ENCODE data around the gene RNF213.
"Not testable (repeated sequence)": the region's sequence is repeated elsewhere in the genome, so short reads cannot be mapped to it uniquely, and the experiment has no call there.

RNF213 gene

GRCh38 chr17:80292521-80292971, 31.9 kb downstream of the RNF213 start:
- DNase-seq (ENCODE audit: low read depth), result no peak
- H3K4me3 ChIP-seq (ENCODE audit: low read depth, low read length), result no peak overlapping the region
- TF ChIP-seq, protein P1, sequence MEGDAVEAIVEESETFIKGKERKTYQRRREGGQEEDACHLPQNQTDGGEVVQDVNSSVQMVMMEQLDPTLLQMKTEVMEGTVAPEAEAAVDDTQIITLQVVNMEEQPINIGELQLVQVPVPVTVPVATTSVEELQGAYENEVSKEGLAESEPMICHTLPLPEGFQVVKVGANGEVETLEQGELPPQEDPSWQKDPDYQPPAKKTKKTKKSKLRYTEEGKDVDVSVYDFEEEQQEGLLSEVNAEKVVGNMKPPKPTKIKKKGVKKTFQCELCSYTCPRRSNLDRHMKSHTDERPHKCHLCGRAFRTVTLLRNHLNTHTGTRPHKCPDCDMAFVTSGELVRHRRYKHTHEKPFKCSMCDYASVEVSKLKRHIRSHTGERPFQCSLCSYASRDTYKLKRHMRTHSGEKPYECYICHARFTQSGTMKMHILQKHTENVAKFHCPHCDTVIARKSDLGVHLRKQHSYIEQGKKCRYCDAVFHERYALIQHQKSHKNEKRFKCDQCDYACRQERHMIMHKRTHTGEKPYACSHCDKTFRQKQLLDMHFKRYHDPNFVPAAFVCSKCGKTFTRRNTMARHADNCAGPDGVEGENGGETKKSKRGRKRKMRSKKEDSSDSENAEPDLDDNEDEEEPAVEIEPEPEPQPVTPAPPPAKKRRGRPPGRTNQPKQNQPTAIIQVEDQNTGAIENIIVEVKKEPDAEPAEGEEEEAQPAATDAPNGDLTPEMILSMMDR (IDR thresholded peaks at IDR 0.05; ENCODE audit: insufficient read depth, low read depth, low read length, missing control alignments), result no peak

DNA sequence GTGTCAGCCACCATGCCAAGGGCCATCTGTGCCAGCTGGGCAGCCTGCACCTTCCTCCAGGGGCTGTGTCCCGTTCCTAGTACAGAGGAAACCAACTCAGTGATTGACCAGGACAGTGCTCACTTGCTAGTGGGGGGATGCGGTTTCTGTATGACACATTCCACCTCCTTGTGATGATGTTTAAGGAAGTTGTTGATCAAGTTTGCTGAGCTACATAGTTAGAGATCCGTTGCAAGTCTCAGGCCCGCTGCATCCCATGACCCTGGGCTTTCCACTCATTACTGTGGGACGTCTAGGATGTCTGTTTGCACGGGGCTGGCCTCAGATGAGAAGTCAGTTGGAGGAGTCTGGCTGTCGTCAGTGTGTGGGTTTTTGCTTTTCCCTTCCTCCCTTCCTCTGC, 33.6 kb downstream of the RNF213 start:
- no peak for DNase-seq (ENCODE audit: low read depth)
- TF ChIP-seq, protein P1 (IDR thresholded peaks at IDR 0.05; ENCODE audit: insufficient read depth, low read depth, low read length, missing control alignments), result no peak
- no peak overlapping the region for H3K4me3 ChIP-seq (ENCODE audit: low read depth, low read length)

GRCh38 chr17:80294653-80295052, 34.0 kb downstream of the RNF213 start:
- TF ChIP-seq, protein P1 (IDR thresholded peaks at IDR 0.05; ENCODE audit: insufficient read depth, low read depth, low read length, missing control alignments), result no peak
- no peak for DNase-seq (ENCODE audit: low read depth)
- H3K4me3 ChIP-seq (ENCODE audit: low read depth, low read length), result no peak overlapping the region

- TF ChIP-seq, protein P1 (IDR thresholded peaks at IDR 0.05; ENCODE audit: insufficient read depth, low read depth, low read length, missing control alignments), result no peak
- H3K4me3 ChIP-seq (ENCODE audit: low read depth, low read length), result no peak overlapping the region
- DNase-seq (ENCODE audit: low read depth), result no peak
These were observed 34.5 kb downstream of the RNF213 start for GRCh38 chr17:80295146-80295545.

GRCh38 chr17:80295559-80295958, 34.9 kb downstream of the RNF213 start:
- DNase-seq (ENCODE audit: low read depth), result no peak
- no peak overlapping the region for H3K4me3 ChIP-seq (ENCODE audit: low read depth, low read length)
- TF ChIP-seq, protein P1 (IDR thresholded peaks at IDR 0.05; ENCODE audit: insufficient read depth, low read depth, low read length, missing control alignments), result no peak

DNA sequence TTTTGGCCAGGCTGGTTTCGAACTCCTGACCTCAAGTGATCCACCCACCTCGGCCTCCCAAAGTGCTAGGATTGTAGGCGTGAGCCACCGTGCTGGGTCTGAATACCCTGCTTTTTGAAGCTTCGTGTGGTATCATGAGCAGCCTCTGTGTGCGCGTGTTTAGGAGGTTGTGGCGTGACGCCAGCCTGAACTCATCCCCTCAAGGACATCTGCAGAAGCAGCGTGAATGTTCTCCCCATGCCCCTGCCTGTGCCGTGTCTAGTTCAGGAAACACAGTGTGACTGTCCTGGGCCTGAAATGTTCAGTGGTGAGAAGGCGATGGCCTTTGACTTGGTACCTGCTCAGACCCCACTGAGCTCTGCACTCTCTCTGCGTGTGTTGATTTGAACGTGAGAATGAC, 35.6 kb downstream of the RNF213 start:
- TF ChIP-seq, protein P1 (IDR thresholded peaks at IDR 0.05; ENCODE audit: insufficient read depth, low read depth, low read length, missing control alignments), result no peak
- DNase-seq (ENCODE audit: low read depth), result no peak
- H3K4me3 ChIP-seq (ENCODE audit: low read depth, low read length), result no peak overlapping the region

DNA sequence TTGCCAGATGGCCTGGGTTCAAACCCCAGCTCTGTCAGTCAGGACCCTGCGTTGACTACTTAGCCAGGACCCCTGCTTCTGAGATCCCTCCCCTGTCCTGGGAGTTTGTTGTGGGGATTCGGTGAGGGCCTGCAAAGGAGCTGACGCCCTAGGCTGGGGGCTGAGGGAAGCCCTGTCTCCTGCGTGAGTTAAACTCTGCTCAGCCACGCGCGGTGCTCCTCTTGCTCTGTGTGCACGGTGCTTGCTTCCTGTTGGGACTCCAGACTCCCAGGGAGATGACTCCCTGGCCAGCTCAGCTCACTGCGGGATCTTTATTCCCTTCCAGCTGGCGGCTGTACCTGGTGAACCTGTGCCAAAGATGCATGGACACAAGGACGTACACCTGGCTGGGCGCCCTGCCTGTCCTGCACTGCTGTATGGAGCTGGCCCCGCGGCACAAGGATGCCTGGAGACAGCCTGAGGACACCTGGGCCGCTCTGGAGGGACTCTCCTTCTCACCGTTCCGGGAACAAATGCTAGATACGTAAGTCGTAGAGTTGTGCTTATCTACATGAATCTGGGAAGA, 37.4 kb downstream of the RNF213 start:
- no peak overlapping the region for H3K4me3 ChIP-seq (ENCODE audit: low read depth, low read length)
- no peak for DNase-seq (ENCODE audit: low read depth)
- TF ChIP-seq, protein P1 (IDR thresholded peaks at IDR 0.05; ENCODE audit: insufficient read depth, low read depth, low read length, missing control alignments), result no peak

DNA sequence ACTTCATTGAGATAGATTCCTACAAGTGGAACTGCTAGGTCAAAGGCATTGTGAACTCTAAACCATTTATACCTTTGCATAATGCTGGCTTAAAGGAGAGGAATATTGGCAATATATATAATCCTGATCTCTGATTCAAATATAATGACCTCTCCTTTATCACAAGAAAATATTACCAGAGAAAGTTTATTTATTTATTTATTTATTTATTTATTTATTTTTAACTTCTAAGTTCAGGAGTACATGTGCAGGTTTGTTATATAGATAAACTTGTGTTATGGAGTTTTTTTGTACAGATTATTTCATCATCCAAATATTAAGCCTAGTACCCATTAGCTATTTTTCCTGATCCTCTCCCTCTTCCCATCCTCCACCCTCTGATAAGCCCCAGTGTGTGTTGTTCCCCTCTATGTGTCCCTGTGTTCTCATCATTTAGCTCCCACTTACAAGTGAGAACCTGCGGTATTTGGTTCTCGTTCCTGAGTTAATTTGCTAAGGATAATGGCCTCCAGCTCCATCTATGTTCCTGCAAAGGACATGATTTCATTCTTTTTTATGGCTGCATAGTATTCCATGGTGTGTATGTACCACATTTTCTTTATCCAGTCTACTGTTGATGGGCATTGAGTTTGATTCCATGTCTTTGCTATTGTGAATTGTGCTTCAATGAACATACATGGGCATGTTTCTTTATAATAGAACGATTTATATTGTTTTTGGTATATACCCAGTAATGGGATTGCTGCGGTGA, 38.9 kb downstream of the RNF213 start:
- DNase-seq (ENCODE audit: low read depth); H3K4me3 ChIP-seq (ENCODE audit: low read depth, low read length): not testable (repeated sequence)

DNA sequence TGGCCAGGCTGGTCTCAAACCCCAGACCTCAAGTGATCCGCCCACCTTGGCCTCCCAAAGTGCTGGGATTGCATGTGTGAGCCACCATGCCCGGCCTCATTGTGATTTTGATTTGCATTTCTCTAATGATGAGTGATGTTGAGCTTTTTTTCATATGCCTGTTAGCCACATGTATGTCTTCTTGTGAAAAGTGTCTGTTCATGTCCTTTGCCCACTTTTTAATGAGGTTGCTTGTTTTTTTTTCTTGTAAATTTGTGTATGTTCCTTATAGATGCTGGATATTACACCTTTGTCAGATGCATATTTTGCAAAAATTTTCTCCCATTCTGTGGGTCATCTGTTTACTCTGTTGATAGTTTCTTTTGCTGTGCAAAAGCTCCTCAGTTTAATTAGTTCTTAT, 40.1 kb downstream of the RNF213 start:
- not testable (repeated sequence) for H3K4me3 ChIP-seq (ENCODE audit: low read depth, low read length); DNase-seq (ENCODE audit: low read depth)

All from GM12865 (cell line).